Measurements from ENCODE around the gene REPS2. TPM values are rescaled to one million over a fixed set of nuclear protein-coding genes. Genes with fewer than 3 reads are reported as not detected.

The REPS2 gene
- 18.9 TPM for total RNA-seq
- long read RNA-seq, full-length matches to known transcripts: 4 of 12 reads
- long read RNA-seq, partial matches to known transcripts: 3 of 12 reads
- long read RNA-seq, other reads (novel, unspliced or antisense): 5 of 12 reads

- Histone ChIP-seq H3K4me1 (no peaks in the 10 kb centered on the region), H3K27me3 (no peaks in the 10 kb centered on the region), H3K4me3 (peak within 1 kb of the TSS; percentile 53), H3K27ac (no peak within 1 kb of the TSS), H3K36me3 (no peaks in the 10 kb centered on the region), H3K9me3 (no peaks in the 10 kb centered on the region)
- intact Hi-C loops (cut with DNase I): no loop called here
- DNase-seq: peak; percentile 94
- peak; percentile 99 for ATAC-seq
- TF ChIP-seq CTCF (IDR thresholded peaks at IDR 0.05): no peak
Measured at GRCh38 chrX:16946361-16946964, at the start of gene REPS2. TSS of gene REPS2 (plus strand) at chrX:16946658. CDS start at chrX:16946862, 204 bp downstream.

- H3K27me3 ChIP-seq: no peaks in the 10 kb centered on the region
- intact Hi-C loops (cut with DNase I): no loop called here
- no peak for TF ChIP-seq CTCF (IDR thresholded peaks at IDR 0.05)
Measured at GRCh38 chrX:16897445-16897844, 49.0 kb upstream of the REPS2 start.

DNA sequence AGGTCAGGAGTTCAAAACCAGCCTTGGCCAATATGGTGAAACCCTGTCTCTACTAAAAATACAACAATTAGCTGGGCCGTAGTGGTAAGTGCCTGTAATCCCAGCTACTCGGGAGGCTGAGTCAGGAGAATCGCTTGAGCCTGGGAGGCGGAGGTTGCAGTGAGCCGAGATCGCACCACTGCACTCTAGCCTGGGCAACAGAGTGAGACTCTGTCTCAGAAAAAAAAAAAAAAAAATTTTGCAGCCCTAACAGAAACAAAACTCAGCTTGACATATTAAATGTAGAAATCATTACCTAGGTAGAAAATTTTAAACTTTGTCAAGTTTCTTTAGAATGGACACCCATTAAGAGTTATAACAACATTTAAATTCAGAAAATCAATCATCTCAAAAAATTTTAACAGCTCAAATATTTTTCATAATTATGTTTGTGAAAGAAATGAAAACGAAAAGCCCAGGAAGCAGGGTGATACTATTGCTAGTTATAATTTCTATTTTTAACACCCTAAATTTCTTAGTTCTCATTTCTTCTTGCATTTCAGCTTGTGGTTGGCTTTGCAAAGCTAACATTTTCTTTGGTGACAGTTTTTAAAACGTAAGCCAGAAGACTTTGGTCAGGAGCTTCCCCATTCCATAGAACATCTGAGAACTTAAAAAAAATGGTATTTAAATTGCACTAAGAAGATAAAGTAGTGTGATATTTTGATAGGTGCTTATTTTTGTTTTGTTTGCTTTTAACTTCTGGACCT, 43.0 kb upstream of the REPS2 start:
- Histone ChIP-seq H3K4me1 (no peaks in the 10 kb centered on the region), H3K4me3 (no peak overlapping the region), H3K27me3 (no peaks in the 10 kb centered on the region), H3K27ac (no peak overlapping the region), H3K36me3 (no peaks in the 10 kb centered on the region), H3K9me3 (no peaks in the 10 kb centered on the region)
- ATAC-seq (no peak), DNase-seq (no peak)
- intact Hi-C loops (cut with DNase I): no loop called here
- no peak for TF ChIP-seq CTCF (IDR thresholded peaks at IDR 0.05)

More at GRCh38 chrX:16897445-16897844, 49.0 kb upstream of the REPS2 start:
- H3K4me3 ChIP-seq: no peak overlapping the region
- H3K36me3 ChIP-seq: no peaks in the 10 kb centered on the region
- no peak for ATAC-seq
- DNase-seq: no peak
- no peaks in the 10 kb centered on the region for H3K4me1 ChIP-seq
- no peaks in the 10 kb centered on the region for H3K9me3 ChIP-seq
- H3K27ac ChIP-seq: no peak overlapping the region

GRCh38 chrX:16910376-16910775, 36.1 kb upstream of the REPS2 start:
- no peak for ATAC-seq
- Histone ChIP-seq H3K27me3 (no peaks in the 10 kb centered on the region), H3K36me3 (no peaks in the 10 kb centered on the region), H3K27ac (no peak overlapping the region), H3K4me3 (no peak overlapping the region), H3K4me1 (no peaks in the 10 kb centered on the region), H3K9me3 (no peaks in the 10 kb centered on the region)
- intact Hi-C loops (cut with DNase I): no loop called here
- no peak for DNase-seq
- TF ChIP-seq CTCF (IDR thresholded peaks at IDR 0.05): no peak

- no peaks in the 10 kb centered on the region for H3K36me3 ChIP-seq
- no peak for TF ChIP-seq CTCF (IDR thresholded peaks at IDR 0.05)
- no peak for DNase-seq
- no peaks in the 10 kb centered on the region for H3K9me3 ChIP-seq
- H3K27ac ChIP-seq: no peak overlapping the region
- intact Hi-C loops (cut with DNase I): no loop called here
- no peaks in the 10 kb centered on the region for H3K27me3 ChIP-seq
- H3K4me1 ChIP-seq: no peaks in the 10 kb centered on the region
- H3K4me3 ChIP-seq: no peak overlapping the region
- ATAC-seq: peak; percentile 76
Measured at GRCh38 chrX:16914058-16914457, 32.4 kb upstream of the REPS2 start.
